Activated naive CD8-positive, alpha-beta T cell treated with anti-CD3 and anti-CD28 coated beads, Interleukin-2, amount 10 ng/mL, durations not matched to agents 7 days and 5 days (primary cell): Measurements from ENCODE around the gene SLC6A2. TPM values are rescaled to one million over a fixed set of nuclear protein-coding genes. Genes with fewer than 3 reads are reported as not detected.

Source experiments
- ATAC-seq: fragments of 150-1000 bp; cut with Tn5 transposase; one replicate; pipeline ENCODE4 v1.10.0; 2021; ENCODE audit warnings: low read depth, moderate library complexity
- POLR2A ChIA-PET: fragments of 350-600 bp; sonication (Branson Sonifier 250); formaldehyde crosslinking; loops from one replicate; lab custom pipeline; 2021; ENCODE audit warnings: antibody characterized with exemption; lab: Charles Lee
- DNase-seq: peaks from one replicate; pipeline ENCODE4 v3.0.0; 2021
- H3K27ac Mint-ChIP-seq: one replicate; pipeline ENCODE4 v1.8.0; 2022; ENCODE audit warnings: mild to moderate bottlenecking, mixed read lengths
- H3K27me3 Mint-ChIP-seq: one replicate; pipeline ENCODE4 v1.8.0; 2022; ENCODE audit warnings: mild to moderate bottlenecking, moderate library complexity, mixed read lengths
- H3K36me3 Mint-ChIP-seq: one replicate; pipeline ENCODE4 v1.8.0; 2021; ENCODE audit warnings: mild to moderate bottlenecking, mixed read lengths
- H3K4me1 Mint-ChIP-seq: one replicate; pipeline ENCODE4 v1.8.0; 2021; ENCODE audit warnings: mixed read lengths
- H3K4me3 Mint-ChIP-seq: one replicate; pipeline ENCODE4 v1.8.0; 2022; ENCODE audit warnings: mild to moderate bottlenecking, moderate library complexity, mixed read lengths
- H3K9me3 Mint-ChIP-seq: one replicate; pipeline ENCODE4 v1.8.0; 2021; ENCODE audit warnings: mixed read lengths
- total RNA-seq, 2 experiments: library from RNA; stranded (reverse); gene quantifications; one replicate each; pipeline ENCODE4 v1.2.3, GENCODE V29; 2021

Gene SLC6A2
- total RNA-seq, 2 experiments from 2014 or later = not detected

DNA sequence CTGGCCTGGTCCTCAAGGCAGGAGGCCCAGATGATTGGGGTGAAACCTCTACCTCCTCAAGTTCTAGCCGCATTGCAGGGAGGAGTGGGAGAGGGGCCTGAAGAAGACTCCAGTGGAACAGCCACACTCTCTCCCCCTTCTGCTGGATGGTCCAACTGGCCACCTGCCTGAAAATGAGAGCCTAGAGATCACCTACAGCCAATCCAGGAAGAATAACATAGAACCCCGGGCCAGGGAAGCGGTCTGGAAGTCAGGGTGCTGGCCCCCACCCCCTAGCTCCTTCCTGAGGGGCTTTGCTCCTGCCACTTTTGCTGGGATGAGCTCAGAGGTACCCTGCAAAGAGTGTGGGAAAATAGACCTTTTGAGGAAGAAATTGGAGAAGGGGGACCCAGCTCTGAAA lies 1.8 kb downstream of the SLC6A2 start:
- no peak overlapping the region for H3K27ac Mint-ChIP-seq
- POLR2A ChIA-PET = no interaction called here
- H3K4me1 Mint-ChIP-seq = no peaks in the 10 kb centered on the region
- no peaks in the 10 kb centered on the region for H3K36me3 Mint-ChIP-seq
- H3K9me3 Mint-ChIP-seq = no peaks in the 10 kb centered on the region
- DNase-seq (no peak), ATAC-seq (no peak)
- H3K27me3 Mint-ChIP-seq = peaks cover 20% of the 10 kb centered on the region
- no peak overlapping the region for H3K4me3 Mint-ChIP-seq

DNA sequence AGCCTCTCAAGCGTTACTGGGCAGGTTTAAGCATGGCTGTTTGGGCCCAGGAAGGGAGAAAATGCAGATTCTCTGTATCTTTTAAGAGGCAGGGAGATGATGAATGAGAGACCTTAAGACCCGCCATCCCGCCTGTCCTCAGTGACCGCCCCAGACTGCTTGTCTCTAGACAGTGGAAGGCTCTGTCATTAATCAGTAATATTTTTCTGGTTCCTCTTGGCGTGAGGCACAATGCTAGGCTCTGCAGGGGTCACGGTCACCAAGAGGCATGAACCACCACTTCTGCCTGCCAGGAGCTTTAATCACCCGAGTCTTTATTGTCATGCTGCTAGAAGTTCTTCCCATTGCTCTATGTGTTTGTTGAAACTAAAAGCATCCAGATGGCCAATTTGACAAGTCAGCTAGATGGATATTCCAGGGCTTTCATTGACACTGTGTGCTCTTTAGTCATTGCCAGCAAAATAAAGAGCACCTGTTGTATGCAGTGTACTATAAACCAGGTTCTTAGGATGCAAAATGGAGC lies 3.2 kb downstream of the SLC6A2 start:
- POLR2A ChIA-PET = no interaction called here
- peaks cover 20% of the 10 kb centered on the region for H3K27me3 Mint-ChIP-seq
- no peaks in the 10 kb centered on the region for H3K4me1 Mint-ChIP-seq
- H3K4me3 Mint-ChIP-seq = no peak overlapping the region
- H3K36me3 Mint-ChIP-seq = no peaks in the 10 kb centered on the region
- ATAC-seq (no peak), DNase-seq (no peak)
- H3K27ac Mint-ChIP-seq = no peak overlapping the region
- H3K9me3 Mint-ChIP-seq = no peaks in the 10 kb centered on the region

DNA sequence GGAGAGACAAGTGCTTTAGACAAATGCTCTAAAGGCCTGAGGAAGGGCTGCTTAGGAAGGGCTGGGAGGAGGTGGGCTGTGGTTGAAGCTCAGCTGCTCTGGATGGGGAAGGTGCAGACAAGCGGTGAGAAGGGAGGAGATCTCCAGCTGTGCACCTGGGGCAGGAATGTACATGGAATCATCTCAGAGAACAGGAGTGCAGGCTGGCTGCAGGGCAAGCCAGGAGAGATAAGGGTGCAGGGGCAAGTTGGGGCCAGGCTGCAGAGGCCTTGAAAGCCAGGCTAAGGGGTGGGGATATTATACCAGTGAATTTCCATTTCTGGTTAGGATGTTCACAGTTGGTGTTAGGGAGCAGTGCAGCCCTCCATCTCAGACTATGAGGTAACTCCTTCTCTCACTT lies 4.2 kb downstream of the SLC6A2 start:
- H3K9me3 Mint-ChIP-seq = no peaks in the 10 kb centered on the region
- no peak for ATAC-seq
- DNase-seq = no peak
- POLR2A ChIA-PET = no interaction called here
- H3K4me1 Mint-ChIP-seq = no peaks in the 10 kb centered on the region
- peaks cover 20% of the 10 kb centered on the region for H3K27me3 Mint-ChIP-seq
- no peak overlapping the region for H3K4me3 Mint-ChIP-seq
- H3K36me3 Mint-ChIP-seq = no peaks in the 10 kb centered on the region
- no peak overlapping the region for H3K27ac Mint-ChIP-seq

DNA sequence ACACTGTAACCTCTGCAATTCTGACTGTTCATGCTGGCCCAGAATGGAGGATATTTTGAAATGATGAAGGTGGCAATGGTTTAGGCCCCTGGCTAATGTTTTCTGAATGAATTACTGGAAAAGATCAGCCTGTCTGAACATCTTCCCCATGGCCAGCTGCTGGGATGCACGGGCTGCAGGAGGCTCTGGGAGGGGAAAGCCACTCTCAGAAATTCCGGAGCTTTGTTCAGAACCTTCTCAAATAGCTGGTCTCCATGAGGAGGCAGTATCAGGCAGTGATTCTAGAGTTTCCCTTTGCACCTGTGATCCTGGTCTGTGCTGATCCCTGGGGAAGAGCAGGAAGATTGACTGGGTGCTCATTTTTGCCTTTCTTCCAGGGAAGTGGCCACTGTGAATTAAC lies 5.0 kb downstream of the SLC6A2 start:
- H3K27me3 Mint-ChIP-seq = peaks cover 20% of the 10 kb centered on the region
- DNase-seq (no peak), ATAC-seq (no peak)
- H3K9me3 Mint-ChIP-seq = no peaks in the 10 kb centered on the region
- no peak overlapping the region for H3K4me3 Mint-ChIP-seq
- H3K27ac Mint-ChIP-seq = no peak overlapping the region
- no peaks in the 10 kb centered on the region for H3K4me1 Mint-ChIP-seq
- H3K36me3 Mint-ChIP-seq = no peaks in the 10 kb centered on the region
- POLR2A ChIA-PET = no interaction called here

DNA sequence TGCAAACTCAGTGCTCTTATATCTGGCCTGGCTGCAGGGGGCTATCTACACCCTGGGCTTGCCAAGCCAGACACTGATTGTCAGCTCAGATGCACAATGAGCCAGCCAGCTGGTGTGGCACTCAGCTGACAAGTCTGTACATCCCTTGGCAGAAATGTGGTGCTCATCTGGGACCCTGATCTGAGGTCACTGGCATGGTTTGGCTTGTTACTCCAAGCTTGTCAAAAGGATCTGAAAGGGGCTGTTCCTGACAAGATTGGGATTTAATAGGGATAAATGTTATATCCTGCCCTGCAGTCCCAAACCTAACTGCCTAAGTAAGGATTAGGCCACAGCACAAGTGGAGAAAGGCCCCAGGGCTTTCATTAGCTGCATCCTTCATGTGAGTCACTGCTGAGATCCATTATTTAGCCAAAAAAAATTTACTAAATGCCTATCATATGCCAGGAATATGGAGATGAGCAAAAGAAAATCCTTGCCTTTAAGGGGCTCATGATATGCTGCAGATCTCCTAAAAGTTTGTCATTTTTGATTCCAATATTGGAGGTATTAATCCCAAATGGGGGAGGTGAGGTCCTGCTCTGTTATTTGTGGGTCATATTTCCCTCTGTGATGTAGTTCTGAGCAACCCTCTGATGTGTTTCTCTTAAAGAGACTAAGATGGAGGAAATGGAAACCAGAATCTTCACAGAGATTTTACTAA lies 6.3 kb downstream of the SLC6A2 start:
- POLR2A ChIA-PET = no interaction called here
- no peak overlapping the region for H3K4me3 Mint-ChIP-seq
- H3K36me3 Mint-ChIP-seq = no peaks in the 10 kb centered on the region
- H3K27me3 Mint-ChIP-seq = peaks cover 12% of the 10 kb centered on the region
- H3K27ac Mint-ChIP-seq = no peak overlapping the region
- H3K4me1 Mint-ChIP-seq = no peaks in the 10 kb centered on the region
- H3K9me3 Mint-ChIP-seq = no peaks in the 10 kb centered on the region
- DNase-seq (no peak), ATAC-seq (no peak)

DNA sequence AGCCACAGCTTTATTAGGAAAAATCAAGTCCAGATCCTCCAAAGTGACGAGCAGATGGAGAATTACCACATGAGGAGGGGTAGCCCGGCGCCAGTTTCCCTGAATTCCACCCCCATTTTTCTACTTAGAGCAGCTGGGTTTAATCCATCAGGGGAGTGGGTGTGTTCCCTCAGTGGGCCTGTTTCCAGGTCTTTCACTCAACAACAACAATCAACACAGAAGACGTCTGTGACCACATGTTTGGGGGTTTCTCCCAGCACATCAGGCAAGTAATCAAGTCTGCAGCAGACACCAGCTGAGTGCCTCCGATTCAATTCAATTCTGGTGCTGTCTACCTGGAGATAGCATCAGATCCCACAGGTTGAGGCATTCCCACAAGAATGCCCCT lies 6.8 kb downstream of the SLC6A2 start:
- POLR2A ChIA-PET = no interaction called here
- H3K4me1 Mint-ChIP-seq = no peaks in the 10 kb centered on the region
- ATAC-seq (no peak), DNase-seq (no peak)
- H3K4me3 Mint-ChIP-seq = no peak overlapping the region
- no peaks in the 10 kb centered on the region for H3K9me3 Mint-ChIP-seq
- H3K27me3 Mint-ChIP-seq = peaks cover 10% of the 10 kb centered on the region
- H3K36me3 Mint-ChIP-seq = no peaks in the 10 kb centered on the region
- H3K27ac Mint-ChIP-seq = no peak overlapping the region

DNA sequence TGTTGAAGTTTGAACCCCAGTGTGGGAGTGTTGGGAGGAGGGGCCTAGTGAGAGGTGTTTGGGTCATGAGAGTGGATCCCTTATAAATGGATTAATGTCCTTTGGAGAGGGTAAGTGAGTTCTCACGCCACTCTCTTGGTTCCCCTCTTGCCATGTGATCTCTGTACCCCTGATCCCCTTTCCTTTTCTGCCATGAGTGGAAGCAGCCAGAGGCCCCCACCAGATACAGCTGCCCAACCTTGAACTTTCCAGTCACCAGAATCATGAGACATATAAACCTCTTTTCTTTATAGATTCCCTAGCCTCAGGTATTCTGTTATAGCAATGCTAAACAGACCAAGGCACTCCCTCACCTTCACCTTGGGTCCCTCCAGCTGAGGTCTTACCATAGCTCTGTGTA lies 7.4 kb downstream of the SLC6A2 start:
- no peak for DNase-seq
- POLR2A ChIA-PET = no interaction called here
- Mint-ChIP-seq H3K27ac (no peak overlapping the region), H3K4me3 (no peak overlapping the region), H3K27me3 (peaks cover 7% of the 10 kb centered on the region), H3K4me1 (no peaks in the 10 kb centered on the region), H3K36me3 (no peaks in the 10 kb centered on the region), H3K9me3 (no peaks in the 10 kb centered on the region)
- no peak for ATAC-seq

DNA sequence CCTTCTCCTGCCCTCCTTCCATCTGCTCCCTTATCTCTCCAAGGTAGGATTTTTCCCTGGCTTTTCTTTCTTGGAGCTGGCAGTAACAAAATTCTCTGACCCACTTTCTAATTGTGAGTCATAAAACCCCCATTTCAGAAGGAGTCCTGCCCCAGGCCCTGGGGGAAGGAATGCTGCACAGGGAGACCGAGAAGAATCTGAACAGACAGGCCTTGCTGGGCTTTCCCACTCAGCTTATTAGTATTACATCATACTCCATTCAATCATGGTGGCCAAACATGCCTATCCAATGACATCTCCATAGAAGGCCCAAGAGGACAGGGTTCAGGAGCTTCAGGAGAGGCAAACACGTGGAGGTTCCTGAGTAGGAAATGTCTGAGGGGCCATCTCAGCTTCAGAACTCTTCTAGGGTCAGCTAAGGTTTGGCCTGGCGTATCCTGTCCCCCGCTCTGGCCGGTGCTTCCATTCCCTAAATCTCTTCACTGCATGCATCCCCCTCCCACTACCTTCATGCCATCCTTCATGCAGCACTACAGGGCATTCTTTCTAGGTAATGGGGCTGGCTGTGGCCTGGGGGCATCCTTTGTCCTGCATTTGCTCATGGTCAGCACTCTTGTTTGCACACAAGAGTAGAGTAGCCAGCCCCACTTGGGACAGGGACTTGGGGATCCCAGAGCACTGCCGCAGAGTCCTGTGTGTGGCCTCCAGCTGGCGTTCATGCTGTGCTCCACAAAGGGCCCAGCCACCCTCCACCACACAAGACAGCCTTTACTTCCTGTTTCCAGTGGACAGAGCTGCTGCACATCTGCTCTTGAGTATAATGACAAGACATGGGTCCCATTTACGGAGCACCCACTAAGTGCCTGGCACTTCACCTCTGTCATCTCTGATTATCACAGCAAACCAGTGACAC lies 8.2 kb downstream of the SLC6A2 start:
- no peak overlapping the region for H3K27ac Mint-ChIP-seq
- H3K4me3 Mint-ChIP-seq = no peak overlapping the region
- peaks cover 2% of the 10 kb centered on the region for H3K27me3 Mint-ChIP-seq
- ATAC-seq = no peak
- no peak for DNase-seq
- H3K36me3 Mint-ChIP-seq = no peaks in the 10 kb centered on the region
- no peaks in the 10 kb centered on the region for H3K9me3 Mint-ChIP-seq
- H3K4me1 Mint-ChIP-seq = no peaks in the 10 kb centered on the region
- POLR2A ChIA-PET = no interaction called here

DNA sequence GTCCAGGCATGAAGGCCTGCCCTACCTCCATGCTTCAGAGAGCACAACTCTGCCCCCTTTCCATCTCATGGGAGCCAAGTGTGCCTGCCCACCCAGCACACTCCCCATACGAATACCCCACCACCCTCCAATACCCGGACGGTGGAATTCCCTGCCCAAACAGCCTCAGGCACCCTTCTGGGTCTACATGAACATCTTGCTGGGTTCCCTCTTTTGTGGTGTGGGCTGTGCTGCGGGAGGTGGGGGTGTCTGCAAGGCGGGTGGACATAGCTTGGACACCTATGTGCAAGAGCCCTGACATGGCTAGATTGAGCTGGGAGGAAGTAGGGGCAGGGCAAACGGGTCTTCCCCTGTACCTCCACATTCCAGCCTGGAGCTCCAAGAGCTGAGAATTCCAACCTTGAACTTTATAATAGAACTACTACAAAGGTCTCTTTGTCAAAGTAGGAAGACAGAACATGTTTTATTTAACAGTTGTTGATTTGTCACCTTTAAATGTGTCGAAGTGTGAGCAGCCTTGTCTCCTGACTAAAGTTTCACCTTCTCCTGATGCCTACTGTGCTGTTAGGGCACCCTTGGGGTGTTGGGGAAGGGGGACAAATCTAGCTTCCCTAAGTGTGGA lies 9.1 kb downstream of the SLC6A2 start:
- ATAC-seq (no peak), DNase-seq (no peak)
- Mint-ChIP-seq H3K9me3 (no peaks in the 10 kb centered on the region), H3K27me3 (peaks cover 2% of the 10 kb centered on the region), H3K27ac (no peak overlapping the region), H3K4me3 (no peak overlapping the region), H3K36me3 (no peaks in the 10 kb centered on the region), H3K4me1 (no peaks in the 10 kb centered on the region)
- POLR2A ChIA-PET = no interaction called here

DNA sequence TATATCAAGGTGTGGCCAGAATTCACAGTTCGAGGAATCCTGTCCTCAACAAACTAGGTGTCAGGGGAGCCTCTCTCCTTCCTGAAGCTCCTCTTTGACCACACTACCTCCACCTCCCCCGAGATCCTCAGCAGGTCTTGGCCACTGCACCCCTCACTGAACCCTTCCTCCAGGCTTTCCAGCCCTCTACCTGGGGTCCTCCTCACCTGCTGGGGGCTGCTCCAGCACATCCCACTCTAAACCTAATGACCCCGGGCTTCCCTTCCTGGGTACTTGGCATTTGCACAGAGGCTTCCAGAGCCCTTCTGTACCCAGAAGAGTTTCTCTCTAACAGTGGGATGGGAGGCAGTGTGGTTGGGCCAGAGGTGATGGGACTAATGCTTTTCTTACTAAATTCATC lies 9.7 kb downstream of the SLC6A2 start:
- POLR2A ChIA-PET = no interaction called here
- peaks cover 2% of the 10 kb centered on the region for H3K27me3 Mint-ChIP-seq
- H3K36me3 Mint-ChIP-seq = no peaks in the 10 kb centered on the region
- no peak for DNase-seq
- H3K4me3 Mint-ChIP-seq = no peak overlapping the region
- H3K27ac Mint-ChIP-seq = no peak overlapping the region
- no peaks in the 10 kb centered on the region for H3K4me1 Mint-ChIP-seq
- no peak for ATAC-seq
- H3K9me3 Mint-ChIP-seq = no peaks in the 10 kb centered on the region

DNA sequence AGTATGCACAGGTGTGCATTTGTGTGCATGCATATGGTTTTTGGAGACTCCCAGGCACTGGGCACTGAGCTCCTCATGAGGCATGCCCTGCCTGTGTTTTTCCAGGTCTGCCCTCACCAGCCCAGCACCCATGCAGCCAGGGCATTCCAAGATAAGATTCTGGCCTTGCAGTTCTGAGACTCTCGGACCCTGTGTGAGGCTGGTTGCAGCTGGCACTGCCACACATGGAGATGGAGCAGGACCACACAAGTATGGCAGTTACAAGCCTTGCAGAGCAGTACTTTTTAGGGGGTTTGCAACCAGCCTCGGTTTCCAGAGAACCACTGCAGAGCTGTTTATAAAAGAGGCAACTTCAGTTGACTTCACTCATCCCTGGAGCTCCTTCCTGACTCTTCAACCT lies 10.2 kb downstream of the SLC6A2 start:
- DNase-seq (no peak), ATAC-seq (no peak)
- Mint-ChIP-seq H3K4me1 (no peaks in the 10 kb centered on the region), H3K27ac (no peak overlapping the region), H3K9me3 (no peaks in the 10 kb centered on the region), H3K27me3 (peaks cover 2% of the 10 kb centered on the region), H3K4me3 (no peak overlapping the region), H3K36me3 (no peaks in the 10 kb centered on the region)
- POLR2A ChIA-PET = no interaction called here

DNA sequence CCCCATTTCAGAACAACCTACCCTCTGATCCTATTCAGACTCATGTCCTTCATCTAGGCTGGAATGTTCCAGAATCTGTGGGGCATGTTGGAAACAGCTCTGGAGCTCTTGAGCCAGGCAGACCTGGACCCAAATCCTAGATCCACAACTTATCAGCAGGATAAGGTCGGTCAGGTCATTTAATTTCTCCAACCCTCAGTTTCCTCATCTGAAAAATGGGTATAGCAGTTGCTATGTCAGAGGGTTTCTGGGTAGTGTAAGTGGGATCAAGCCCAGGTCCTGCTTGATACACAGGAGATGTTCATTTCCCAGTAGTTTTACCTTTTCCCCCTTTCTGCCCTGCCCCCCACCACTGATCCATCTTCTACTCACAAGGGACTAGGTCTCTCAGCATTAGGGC lies 12.0 kb downstream of the SLC6A2 start:
- H3K4me3 Mint-ChIP-seq = no peak overlapping the region
- no peak for ATAC-seq

DNA sequence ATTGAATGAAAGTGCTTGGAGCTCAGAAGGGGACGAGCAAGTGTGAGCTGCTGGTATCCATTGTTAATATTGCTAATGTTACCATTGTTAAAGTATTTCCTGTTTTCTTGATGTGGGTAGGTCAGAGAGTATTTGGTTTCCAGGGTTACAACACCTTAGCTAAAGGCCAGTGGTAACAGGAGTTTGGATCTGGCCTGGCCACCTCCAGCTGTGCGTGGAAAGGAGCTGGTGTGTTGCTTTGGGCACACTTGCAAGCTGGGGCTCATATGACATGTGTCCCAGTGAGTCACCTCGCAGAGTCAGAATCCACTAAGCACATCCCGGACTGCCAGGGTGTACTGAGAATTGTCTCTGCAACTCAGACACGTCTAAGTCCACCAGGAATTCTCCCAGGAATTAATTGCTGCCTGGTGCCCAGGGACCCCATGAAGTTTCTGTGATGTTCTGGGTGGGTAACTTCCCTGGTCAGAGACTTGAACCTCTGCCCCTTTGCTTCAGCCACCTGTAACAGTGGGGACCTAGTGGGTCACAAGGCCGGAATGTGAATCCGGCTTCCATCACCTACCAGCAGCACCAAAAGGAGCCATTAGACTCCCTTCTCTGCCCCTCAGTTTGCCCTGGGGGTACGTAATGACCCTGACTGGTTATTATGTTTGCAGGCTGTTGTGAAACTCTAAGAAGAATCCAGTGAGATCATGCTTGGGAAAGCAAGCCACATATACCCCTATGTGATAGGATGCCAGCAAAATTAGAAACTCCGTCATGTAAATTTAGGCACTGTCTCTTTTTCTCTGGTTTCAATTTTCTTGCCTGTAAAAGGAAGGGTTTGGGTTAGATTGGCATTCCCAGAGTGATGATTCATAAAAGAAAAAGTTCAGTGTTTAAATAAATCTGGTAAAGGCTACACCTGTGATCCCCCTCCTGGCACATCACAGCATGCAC lies 12.8 kb downstream of the SLC6A2 start:
- POLR2A ChIA-PET = no interaction called here
- Mint-ChIP-seq H3K4me1 (no peaks in the 10 kb centered on the region), H3K36me3 (no peaks in the 10 kb centered on the region), H3K4me3 (no peak overlapping the region), H3K27ac (no peak overlapping the region), H3K27me3 (peaks cover 2% of the 10 kb centered on the region), H3K9me3 (no peaks in the 10 kb centered on the region)
- no peak for ATAC-seq
- DNase-seq = no peak

More for the DNA sequence above, 12.0 kb downstream of the SLC6A2 start:
- Mint-ChIP-seq H3K4me1 (no peaks in the 10 kb centered on the region), H3K9me3 (no peaks in the 10 kb centered on the region), H3K36me3 (no peaks in the 10 kb centered on the region), H3K27ac (no peak overlapping the region), H3K27me3 (peaks cover 2% of the 10 kb centered on the region)
- POLR2A ChIA-PET = no interaction called here
- DNase-seq = no peak
